ENCODE results near the gene STX1B. TPM values are rescaled to one million over a fixed set of nuclear protein-coding genes. Genes with fewer than 3 reads are reported as not detected.
A peak's percentile ranks its signal among the peaks of the same experiment; 100 is the strongest.
"Not testable (repeated sequence)": the region's sequence is repeated elsewhere in the genome, so short reads cannot be mapped to it uniquely, and the experiment has no call there.

Gene STX1B
- total RNA-seq, 1 donor from 2014 or later: 0.48 TPM

DNA sequence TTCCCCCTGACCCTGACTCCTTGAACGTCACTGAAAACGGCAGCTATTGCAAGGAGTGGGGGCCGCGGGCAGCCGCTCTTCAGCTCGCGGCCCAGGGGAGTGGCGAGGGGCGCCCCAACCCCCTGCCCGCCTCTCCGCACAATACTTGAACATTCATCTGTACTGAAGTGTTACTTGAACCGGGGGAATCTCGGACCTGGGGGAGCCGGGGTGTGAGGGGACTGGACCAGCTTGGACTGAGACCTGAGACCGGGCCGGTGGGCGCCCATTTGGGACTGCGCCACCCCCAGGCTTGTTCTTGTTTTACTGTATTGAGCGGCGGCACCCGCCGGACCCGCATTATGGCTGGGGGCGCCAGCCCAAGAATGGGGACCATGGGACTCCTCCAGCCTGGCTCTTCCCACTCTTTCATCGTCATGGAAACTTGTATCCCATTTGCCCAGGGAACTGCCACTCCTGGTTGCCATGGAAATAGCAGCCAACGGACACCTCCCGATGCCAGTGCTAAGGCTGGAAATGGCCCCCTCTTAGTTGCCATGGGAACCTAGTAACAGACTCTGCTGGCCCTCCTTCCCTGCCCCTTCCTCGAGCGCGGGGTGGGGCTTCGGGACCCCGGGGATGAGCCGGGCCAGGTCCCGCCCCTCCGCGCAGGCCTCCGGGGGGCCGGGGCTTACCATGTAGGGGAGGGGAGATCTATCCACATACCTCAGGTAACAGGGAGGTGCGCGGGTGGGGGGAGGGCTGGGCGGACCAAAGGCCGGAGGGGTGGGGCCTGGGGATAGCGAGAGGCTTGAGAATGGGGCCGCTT is 62.4 kb downstream of the STX1B start:
- intact Hi-C loops (cut with DNase I): no loop called here
- DNase-seq (peak; percentile 84), ATAC-seq (ENCODE audit: poor library complexity) (peak; percentile 49)

DNA sequence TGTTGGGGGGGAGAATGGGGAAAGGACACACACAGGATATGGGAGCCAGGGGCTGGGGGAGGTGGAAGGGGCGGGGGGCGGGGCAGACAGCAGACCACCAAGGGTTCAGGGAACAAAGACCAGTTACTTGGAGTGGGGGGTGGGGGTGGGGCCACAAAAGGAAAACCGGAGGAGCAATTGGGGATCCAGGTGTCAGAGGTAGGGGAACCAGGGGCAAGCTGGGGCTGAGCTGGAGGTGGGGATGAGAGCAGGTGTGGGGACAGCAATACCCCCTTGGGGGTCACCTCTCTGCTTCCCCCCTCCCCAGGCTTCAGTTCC is 62.9 kb downstream of the STX1B start:
- ATAC-seq (ENCODE audit: poor library complexity) (no peak), DNase-seq (peak; percentile 41)
- intact Hi-C loops (cut with DNase I): no loop called here

DNA sequence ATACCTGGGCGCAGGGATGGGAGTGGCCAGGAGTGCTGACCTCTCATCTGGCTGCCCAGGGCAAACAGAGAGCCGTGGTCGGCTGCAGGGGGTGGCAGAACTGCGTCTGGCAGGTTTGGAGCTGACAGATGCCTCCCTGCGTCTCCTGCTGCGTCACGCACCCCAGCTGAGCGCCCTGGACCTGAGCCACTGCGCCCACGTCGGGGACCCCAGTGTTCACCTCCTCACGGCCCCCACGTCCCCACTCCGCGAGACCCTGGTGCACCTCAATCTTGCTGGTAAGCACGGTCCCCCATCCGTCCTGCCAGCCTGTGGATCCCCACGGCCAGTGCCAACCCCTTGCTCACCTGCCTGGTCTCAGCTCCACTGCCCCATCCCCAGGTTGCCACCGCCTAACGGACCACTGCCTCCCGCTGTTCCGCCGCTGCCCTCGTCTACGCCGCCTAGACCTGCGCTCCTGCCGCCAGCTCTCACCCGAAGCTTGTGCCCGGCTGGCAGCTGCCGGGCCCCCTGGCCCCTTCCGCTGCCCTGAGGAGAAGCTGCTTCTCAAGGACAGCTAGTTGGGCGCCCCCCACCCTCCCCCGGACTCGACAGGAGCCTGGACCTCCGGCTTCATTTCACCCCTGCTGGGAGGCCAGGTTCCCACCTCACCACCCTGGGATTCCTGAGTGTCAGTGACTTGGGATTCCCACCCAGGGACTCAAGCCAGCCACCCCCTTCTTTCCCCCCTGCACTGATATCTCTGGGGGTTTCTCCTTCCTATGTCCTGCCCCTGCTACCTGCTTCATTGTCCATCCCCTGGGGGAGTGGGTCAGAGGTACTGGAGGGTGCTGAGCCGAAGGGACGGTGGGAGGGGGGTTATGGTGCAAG is 63.5 kb downstream of the STX1B start:
- intact Hi-C loops (cut with DNase I): no loop called here
- ATAC-seq (ENCODE audit: poor library complexity) (no peak), DNase-seq (peak; percentile 43)

DNA sequence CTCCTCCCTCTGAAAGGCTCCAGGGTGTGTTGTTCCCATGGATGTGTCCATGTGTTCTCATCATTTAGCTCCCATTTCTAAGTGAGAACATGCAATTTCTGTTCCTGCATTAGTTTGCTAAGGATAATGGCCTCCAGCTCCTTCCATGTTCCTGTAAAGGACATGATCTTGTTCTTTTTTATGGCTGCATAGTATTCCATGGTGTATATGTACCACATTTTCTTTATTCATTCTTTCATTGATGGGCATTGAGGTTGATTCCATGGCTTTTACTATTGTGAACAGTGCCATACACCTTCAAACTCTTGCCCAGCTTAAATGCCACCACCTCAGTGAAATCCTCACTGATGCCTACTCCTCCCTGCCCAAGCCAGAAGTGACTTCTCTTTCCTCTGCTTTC is 66.1 kb downstream of the STX1B start:
- no peak for ATAC-seq (ENCODE audit: poor library complexity)
- DNase-seq: no peak
- intact Hi-C loops (cut with DNase I): no loop called here

DNA sequence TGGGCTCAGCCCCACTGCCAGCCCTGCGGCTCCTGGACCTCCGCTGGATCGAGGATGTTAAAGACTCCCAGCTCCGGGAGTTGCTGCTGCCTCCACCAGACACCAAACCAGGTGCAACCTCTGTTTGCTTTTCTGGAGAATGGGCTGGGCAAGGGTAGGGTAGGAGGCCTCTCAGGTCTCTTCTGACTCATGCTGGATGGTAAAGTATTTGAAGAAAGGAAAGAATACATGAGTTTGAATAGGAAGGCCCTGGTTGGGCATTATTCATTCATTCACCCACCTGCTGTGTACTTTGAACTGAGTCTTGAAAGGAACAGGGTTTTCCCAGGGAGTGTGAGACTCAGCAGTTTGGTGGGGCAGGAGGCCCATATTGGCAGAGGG is 68.0 kb downstream of the STX1B start:
- ATAC-seq (ENCODE audit: poor library complexity) (no peak), DNase-seq (no peak)
- intact Hi-C loops (cut with DNase I): no loop called here

DNA sequence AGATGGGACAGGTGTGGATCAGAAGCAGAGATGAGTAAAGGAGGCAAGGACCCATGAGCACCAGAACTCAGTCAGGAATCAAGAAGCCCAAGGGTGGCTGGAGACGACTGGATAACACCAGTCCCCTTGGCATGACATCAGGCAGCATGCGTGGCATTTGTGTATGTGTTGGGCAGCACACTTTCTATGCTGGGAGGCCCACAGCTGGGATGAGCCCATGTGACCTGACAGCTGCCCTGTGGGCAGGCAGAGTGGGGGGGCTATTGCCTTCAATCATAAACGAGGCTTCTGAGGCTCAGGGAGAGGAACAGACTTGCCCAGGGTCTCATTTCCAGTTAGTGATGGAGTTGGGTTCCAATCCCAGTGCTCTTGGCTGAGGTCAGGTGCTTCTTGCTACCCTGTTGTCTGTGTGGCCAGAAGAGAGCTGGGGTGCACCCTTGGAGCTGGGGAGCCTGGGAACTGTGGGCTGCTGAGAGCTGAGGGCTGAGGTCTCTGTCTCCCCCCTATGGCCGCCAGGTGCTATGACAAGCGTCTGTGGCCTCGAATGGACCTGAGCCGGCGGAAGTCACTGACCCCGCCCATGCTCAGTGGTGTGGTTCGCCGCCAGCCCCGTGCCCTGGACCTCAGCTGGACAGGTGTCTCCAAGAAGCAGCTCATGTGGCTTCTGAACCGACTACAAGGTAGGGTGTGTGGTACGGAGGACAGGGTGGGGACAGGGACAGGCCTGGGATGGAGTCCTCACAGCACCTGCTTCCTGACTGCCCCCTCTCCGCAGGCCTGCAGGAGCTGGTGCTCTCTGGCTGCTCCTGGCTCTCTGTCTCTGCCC is 68.6 kb downstream of the STX1B start:
- DNase-seq: peak; percentile 88
- ATAC-seq (ENCODE audit: poor library complexity): peak; percentile 92
- intact Hi-C loops (cut with DNase I): no loop called here

DNA sequence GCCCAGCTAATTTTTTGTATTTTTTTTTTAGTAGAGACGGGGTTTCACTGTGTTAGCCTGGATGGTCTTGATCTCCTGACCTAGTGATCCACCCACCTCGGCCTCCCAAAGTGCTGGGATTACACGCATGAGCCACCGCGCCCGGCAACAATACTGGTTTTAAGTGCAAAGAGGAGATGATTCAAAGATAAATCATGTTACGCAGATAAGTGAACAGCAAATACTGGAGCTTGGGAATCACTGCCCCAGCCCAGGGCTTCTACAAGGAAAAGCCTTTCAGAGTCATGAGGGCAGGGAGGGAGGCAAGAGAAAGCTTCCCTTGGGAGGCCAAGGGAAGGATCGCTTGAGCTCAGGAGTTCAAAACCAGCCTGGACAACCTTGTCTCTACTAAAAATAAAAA is 70.9 kb downstream of the STX1B start:
- DNase-seq; intact Hi-C loops (cut with DNase I); ATAC-seq (ENCODE audit: poor library complexity): not testable (repeated sequence)

Other genes starting within 250 kb of the STX1B start
- 0.46 TPM for gene CFAP119, start 248.6 kb downstream of the STX1B start, total RNA-seq
- 29.4 TPM for gene RNF40, start 248.3 kb downstream of the STX1B start, total RNA-seq
- 16.5 TPM for gene ZNF629, start 223.4 kb downstream of the STX1B start, total RNA-seq
- 28.8 TPM for gene BCL7C, start 116.6 kb downstream of the STX1B start, total RNA-seq
- gene CTF1, start 114.0 kb downstream of the STX1B start, total RNA-seq: 6.5 TPM
- 4.7 TPM for gene FBXL19, start 87.1 kb downstream of the STX1B start, total RNA-seq
- 9.5 TPM for gene ORAI3, start 61.6 kb downstream of the STX1B start, total RNA-seq
- gene SETD1A, start 52.9 kb downstream of the STX1B start, total RNA-seq: 6.9 TPM
- gene HSD3B7, start 25.4 kb downstream of the STX1B start, total RNA-seq: 6.7 TPM
- 39.5 TPM for gene STX4, start 22.9 kb upstream of the STX1B start, total RNA-seq
- gene ZNF668, start 63.6 kb upstream of the STX1B start, total RNA-seq: 4.4 TPM
- 8.3 TPM for gene ZNF646, start 63.8 kb upstream of the STX1B start, total RNA-seq
- gene PRSS53, start 78.3 kb upstream of the STX1B start, total RNA-seq: 0.81 TPM
- 40.0 TPM for gene VKORC1, start 84.2 kb upstream of the STX1B start, total RNA-seq
- gene BCKDK, start 97.7 kb upstream of the STX1B start, total RNA-seq: 84.3 TPM
- 60.3 TPM for gene KAT8, start 107.0 kb upstream of the STX1B start, total RNA-seq
- gene PRSS8, start 125.1 kb upstream of the STX1B start, total RNA-seq: not detected
- gene PRSS36, start 139.4 kb upstream of the STX1B start, total RNA-seq: 2.2 TPM
- gene FUS, start 169.5 kb upstream of the STX1B start, total RNA-seq: 79.3 TPM
- 8.2 TPM for gene PYCARD, start 192.1 kb upstream of the STX1B start, total RNA-seq
- 0.70 TPM for gene TRIM72, start 203.5 kb upstream of the STX1B start, total RNA-seq
- not detected for gene PYDC1, start 206.5 kb upstream of the STX1B start, total RNA-seq
- 8.6 TPM for gene ITGAM, start 249.3 kb upstream of the STX1B start, total RNA-seq

Data from Right ventricle myocardium superior (tissue), 1 donor.